ENCODE results near the gene POLK.
"Not testable (repeated sequence)": the region's sequence is repeated elsewhere in the genome, so short reads cannot be mapped to it uniquely, and the experiment has no call there.

DNA sequence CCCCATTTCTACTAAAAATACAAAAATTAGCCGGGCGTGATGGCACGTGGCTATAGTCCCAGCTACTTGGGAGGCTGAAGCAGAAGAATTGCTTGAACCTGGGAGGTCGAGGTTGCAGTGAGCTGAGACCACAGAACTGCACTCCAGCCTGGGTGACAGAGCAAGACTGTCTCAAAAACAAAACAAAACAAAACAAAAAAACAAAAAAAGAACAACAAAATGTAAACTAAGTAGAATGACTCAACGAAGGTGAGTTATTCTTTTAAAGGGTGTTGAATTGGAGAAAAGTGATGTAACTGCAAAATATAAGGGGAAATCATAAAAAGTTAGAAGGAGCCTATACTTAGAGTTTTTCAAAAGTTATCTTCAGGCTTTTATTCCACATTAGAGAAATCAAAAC is 6.6 kb upstream of the POLK start:
- TF ChIP-seq TAF1 (IDR thresholded peaks at IDR 0.05; ENCODE audit: borderline replicate concordance, low read depth, low read length); POLR2A (IDR thresholded peaks at IDR 0.05; ENCODE audit: low read depth, low read length); POLR2AphosphoS5 (IDR thresholded peaks at IDR 0.05; ENCODE audit: low read depth, low read length): not testable (repeated sequence)

Data from GM12892 (cell line).